Vagina (tissue), 2 donors: ENCODE data around the gene UNKL. TPM values are rescaled to one million over a fixed set of nuclear protein-coding genes. Genes with fewer than 3 reads are reported as not detected.

Experiments
- DNase-seq, 2 donors: peaks; one replicate each; pipeline ENCODE4 v3.0.0-alpha.2; 2017; ENCODE audit errors: extremely low spot score in 2 of 2
- H3K27ac ChIP-seq: fragments of 200-600 bp; sonication (generic); one replicate; pipeline ENCODE4 v1.5.1; 2019
- H3K27me3 ChIP-seq: fragments of 200-600 bp; sonication (generic); one replicate; pipeline ENCODE4 v1.5.1; 2019
- H3K36me3 ChIP-seq, 2 donors: fragments of 200-600 bp; sonication (generic); one replicate each; pipeline ENCODE4 v1.5.1; 2017 to 2019
- H3K4me1 ChIP-seq: fragments of 200-600 bp; sonication (generic); one replicate; pipeline ENCODE4 v1.5.1; 2019
- H3K4me3 ChIP-seq, 2 donors: fragments of 200-600 bp; sonication (generic); 1 replicate in 1 of 2; 2 replicates in 1 of 2; pipeline ENCODE4 v1.5.1; 2016 to 2019
- H3K9me3 ChIP-seq: fragments of 200-600 bp; sonication (generic); one replicate; pipeline ENCODE4 v1.5.1; 2019
- CTCF ChIP-seq, 3 experiments: fragments of 450-650 bp in 2 of 3; fragments of 200-600 bp in 1 of 3; sonication (generic) in 1 of 3; IDR thresholded peaks; one replicate each; pipeline ENCODE4 v1.5.1; 2017 to 2019; ENCODE audit warnings: antibody characterized with exemption in 3 of 3, mild to moderate bottlenecking in 2 of 3, moderate library complexity in 2 of 3
- POLR2A ChIP-seq, 2 donors: fragments of 450-650 bp; IDR thresholded peaks; one replicate each; pipeline ENCODE4 v1.6.1; 2017; ENCODE audit warnings: antibody characterized with exemption in 2 of 2, mild to moderate bottlenecking in 2 of 2, moderate library complexity in 2 of 2
- POLR2AphosphoS5 ChIP-seq, 2 donors: sonication (generic); formaldehyde crosslinking; IDR thresholded peaks; one replicate each; pipeline ENCODE4 v1.9.0; 2017; ENCODE audit warnings: antibody characterized with exemption in 2 of 2, mild to moderate bottlenecking in 2 of 2, low read depth in 1 of 2; ENCODE audit not compliant: insufficient read depth in 1 of 2
- intact Hi-C: fragments of 100-400 bp; cut with DNase I; formaldehyde crosslinking; loops from one replicate; pipeline ENCODE4 v1.15.1; 2023
- total RNA-seq: library from RNA; depleted of rRNA; stranded (reverse); fragments of >200 nt; gene quantifications from one replicate; pipeline ENCODE4 v1.2.3, GENCODE V29; 2016

The UNKL gene
- total RNA-seq, 1 donor from 2014 or later, result 32.9 TPM

GRCh38 chr16:1398351-1398750 lies 16.2 kb downstream of the UNKL start:
- H3K36me3 ChIP-seq, result peaks cover 0 to 83% of the 10 kb centered on the region in 2 donors
- H3K4me3 ChIP-seq, result no peak overlapping the region

GRCh38 chr16:1397779-1398178 lies 16.7 kb downstream of the UNKL start:
- H3K9me3 ChIP-seq, result no peaks in the 10 kb centered on the region
- no peak overlapping the region for H3K27ac ChIP-seq
- intact Hi-C loops, result no loop called here
- no peaks in the 10 kb centered on the region for H3K4me1 ChIP-seq
- no peak overlapping the region for H3K4me3 ChIP-seq
- H3K36me3 ChIP-seq, result peaks cover 0 to 83% of the 10 kb centered on the region in 2 donors
- TF ChIP-seq POLR2A (IDR thresholded peaks at IDR 0.05) (no peak), POLR2AphosphoS5 (IDR thresholded peaks at IDR 0.05; ENCODE audit: insufficient read depth in 1 of 2, low read depth in 1 of 2) (no peak)
- H3K27me3 ChIP-seq, result no peaks in the 10 kb centered on the region
- DNase-seq, result no peak

More at GRCh38 chr16:1398351-1398750, 16.2 kb downstream of the UNKL start:
- no peak for TF ChIP-seq POLR2AphosphoS5 (IDR thresholded peaks at IDR 0.05; ENCODE audit: insufficient read depth in 1 of 2, low read depth in 1 of 2)
- no peak for TF ChIP-seq POLR2A (IDR thresholded peaks at IDR 0.05)
- no peak for TF ChIP-seq CTCF (IDR thresholded peaks at IDR 0.05)
- no peak for DNase-seq
- Histone ChIP-seq H3K4me1 (no peaks in the 10 kb centered on the region), H3K27me3 (no peaks in the 10 kb centered on the region), H3K27ac (no peak overlapping the region), H3K9me3 (no peaks in the 10 kb centered on the region)
- intact Hi-C loops, result no loop called here

GRCh38 chr16:1395444-1396031 lies 19.0 kb downstream of the UNKL start:
- Histone ChIP-seq H3K4me1 (no peaks in the 10 kb centered on the region), H3K36me3 (peaks cover 0 to 83% of the 10 kb centered on the region in 2 donors), H3K27ac (no peak overlapping the region), H3K4me3 (no peak overlapping the region), H3K27me3 (no peaks in the 10 kb centered on the region), H3K9me3 (no peaks in the 10 kb centered on the region)
- no peak for DNase-seq
- intact Hi-C loops, result no loop called here
- no peak for TF ChIP-seq POLR2AphosphoS5 (IDR thresholded peaks at IDR 0.05; ENCODE audit: insufficient read depth in 1 of 2, low read depth in 1 of 2)
- TF ChIP-seq POLR2A (IDR thresholded peaks at IDR 0.05), result no peak
- no peak for TF ChIP-seq CTCF (IDR thresholded peaks at IDR 0.05)

- H3K27me3 ChIP-seq, result no peaks in the 10 kb centered on the region
- no peak overlapping the region for H3K4me3 ChIP-seq
- intact Hi-C loops, result no loop called here
- TF ChIP-seq POLR2AphosphoS5 (IDR thresholded peaks at IDR 0.05; ENCODE audit: insufficient read depth in 1 of 2, low read depth in 1 of 2), result no peak
- TF ChIP-seq CTCF (IDR thresholded peaks at IDR 0.05), result no peak
- TF ChIP-seq POLR2A (IDR thresholded peaks at IDR 0.05), result no peak
- H3K9me3 ChIP-seq, result no peaks in the 10 kb centered on the region
- no peak overlapping the region for H3K27ac ChIP-seq
- no peak for DNase-seq
- peaks cover 0 to 90% of the 10 kb centered on the region in 2 donors for H3K36me3 ChIP-seq
- no peaks in the 10 kb centered on the region for H3K4me1 ChIP-seq
These were observed 20.0 kb downstream of the UNKL start for GRCh38 chr16:1394367-1394951.

- peaks cover 0 to 84% of the 10 kb centered on the region in 2 donors for H3K36me3 ChIP-seq
- no peaks in the 10 kb centered on the region for H3K4me1 ChIP-seq
- H3K27ac ChIP-seq, result no peak overlapping the region
- intact Hi-C loops, result no loop called here
- H3K4me3 ChIP-seq, result no peak overlapping the region
- DNase-seq, result no peak
- H3K9me3 ChIP-seq, result no peaks in the 10 kb centered on the region
- H3K27me3 ChIP-seq, result no peaks in the 10 kb centered on the region
- TF ChIP-seq POLR2AphosphoS5 (IDR thresholded peaks at IDR 0.05; ENCODE audit: insufficient read depth in 1 of 2, low read depth in 1 of 2) (no peak), POLR2A (IDR thresholded peaks at IDR 0.05) (no peak), CTCF (IDR thresholded peaks at IDR 0.05) (no peak)
These were observed 20.8 kb downstream of the UNKL start for GRCh38 chr16:1393613-1394176.
